HepG2 (cell line): ENCODE measurements around the gene TMEM232. TPM values are rescaled to one million over a fixed set of nuclear protein-coding genes. Genes with fewer than 3 reads are reported as not detected.

Source experiments
- ATAC-seq: fragments of 200-7000 bp; cut with Tn5 transposase; 3 replicates; pipeline ENCODE4 v1.9.1; 2020; ENCODE audit warnings: mild to moderate bottlenecking, moderate library complexity
- BruUV-seq: library from RNA; stranded (reverse); fragments of 400-500 nt; replicated peaks from 2 replicates; lab custom pipeline; 2021; lab: Mats Ljungman, UMichigan
- CTCF ChIA-PET: fragments of 300-600 bp; formaldehyde crosslinking; extraction: SDS; loops from one replicate; lab custom pipeline; 2021; ENCODE audit warnings: low total read pairs, inconsistent platforms, low intra/inter-chr PET ratio; lab: Yijun Ruan, JAX
- POLR2A ChIA-PET: fragments of 350-600 bp; sonication (Branson Sonifier 250); formaldehyde crosslinking; loops from one replicate; lab custom pipeline; 2020; ENCODE audit warnings: antibody characterized with exemption, inconsistent platforms; lab: Yijun Ruan, JAX
- DNase-seq: peaks from one replicate; pipeline ENCODE4 v3.0.0-alpha.2; 2015; ENCODE audit warnings: low spot score
- FAIRE-seq: peaks from 3 replicates; lab custom pipeline; 2011; peaks lifted over from hg19 to GRCh38; lab: Jason Lieb, UNC
- H2AFZ ChIP-seq: one replicate; pipeline ENCODE4 v1.6.1; 2011; ENCODE audit warnings: low read length, inconsistent platforms
- H3K27ac ChIP-seq: fragments of 300-600 bp; 3 replicates; pipeline ENCODE4 v1.8.0; 2011; ENCODE audit warnings: mixed run types, mild to moderate bottlenecking, mixed read lengths, low read length, inconsistent platforms; ENCODE audit not compliant: insufficient read depth; ENCODE audit errors: extremely low read length
- H3K27me3 ChIP-seq, 2 experiments: fragments of 200-600 bp in 1 of 2; 2 replicates in 1 of 2; 3 replicates in 1 of 2; pipeline versions ENCODE4 v1.6.0 to v1.8.0; 2011; ENCODE audit warnings: low read length in 2 of 2, mild to moderate bottlenecking in 2 of 2, moderate library complexity in 2 of 2, inconsistent platforms in 1 of 2; ENCODE audit not compliant: insufficient read depth in 2 of 2, control insufficient read depth in 1 of 2
- H3K36me3 ChIP-seq, 2 experiments: fragments of 200-600 bp in 1 of 2; replicated peaks in 1 of 2; 2 replicates in 1 of 2; 3 replicates in 1 of 2; pipeline versions ENCODE4 v1.5.1 to v1.8.0; 2011; ENCODE audit warnings: low read length in 2 of 2, inconsistent platforms in 1 of 2; ENCODE audit not compliant: insufficient read depth in 2 of 2, control insufficient read depth in 1 of 2
- H3K4me1 ChIP-seq: 2 replicates; pipeline ENCODE4 v1.5.1; 2012; ENCODE audit warnings: low read length, inconsistent platforms; ENCODE audit not compliant: insufficient read depth
- H3K4me2 ChIP-seq: 2 replicates; pipeline ENCODE4 v1.6.0; 2011; ENCODE audit warnings: low read depth, low read length, inconsistent platforms
- H3K4me3 ChIP-seq, 3 experiments: fragments of 200-600 bp in 1 of 3; sonication (generic), shearing (Covaris generic) in 1 of 3; replicated peaks in 1 of 3; 2 replicates each; pipeline ENCODE4 v1.5.1; 2011 to 2016; ENCODE audit warnings: low read length in 3 of 3, inconsistent platforms in 2 of 3, low read depth in 2 of 3, mild to moderate bottlenecking in 2 of 3, control low read depth in 1 of 3, mixed read lengths in 1 of 3; ENCODE audit not compliant: insufficient read depth in 1 of 3
- H3K79me2 ChIP-seq: one replicate; pipeline ENCODE4 v1.6.1; 2011; ENCODE audit warnings: low read length, inconsistent platforms; ENCODE audit not compliant: insufficient read depth
- H3K9ac ChIP-seq: 2 replicates; pipeline ENCODE4 v1.6.0; 2011; ENCODE audit warnings: mild to moderate bottlenecking, low read depth, low read length, inconsistent platforms; ENCODE audit not compliant: insufficient read depth
- H3K9me3 ChIP-seq: 2 replicates; pipeline ENCODE4 v1.5.1; 2012; ENCODE audit warnings: mild to moderate bottlenecking, low read length
- H4K20me1 ChIP-seq: 2 replicates; pipeline ENCODE4 v1.6.0; 2011; ENCODE audit warnings: inconsistent platforms, mild to moderate bottlenecking, low read length, moderate library complexity; ENCODE audit not compliant: insufficient read depth
- AHDC1 ChIP-seq: sonication (generic); formaldehyde crosslinking; IDR thresholded peaks from 2 replicates; pipeline ENCODE4 v1.5.1; 2020; ENCODE audit warnings: mild to moderate bottlenecking, missing genetic modification reagents, borderline replicate concordance
- ATRX ChIP-seq: sonication (generic); formaldehyde crosslinking; IDR thresholded peaks from 2 replicates; pipeline ENCODE4 v1.4.0; 2020; ENCODE audit warnings: missing genetic modification reagents, borderline replicate concordance
- ELF3 ChIP-seq: IDR thresholded peaks from 2 replicates; pipeline ENCODE4 v1.6.1; 2016; ENCODE audit warnings: missing genetic modification reagents, missing compliant biosample characterization
- ESRRA ChIP-seq: sonication (generic); formaldehyde crosslinking; IDR thresholded peaks from 2 replicates; pipeline ENCODE4 v1.5.1; 2020; ENCODE audit warnings: mild to moderate bottlenecking, low read depth, missing genetic modification reagents
- GMEB1 ChIP-seq: sonication (generic); formaldehyde crosslinking; IDR thresholded peaks from 2 replicates; pipeline ENCODE4 v1.5.1; 2020; ENCODE audit warnings: missing genetic modification reagents, mild to moderate bottlenecking, borderline replicate concordance
- NR2F6 ChIP-seq, 2 experiments: IDR thresholded peaks; 2 replicates each; pipeline ENCODE4 v1.6.1; 2016; ENCODE audit warnings: antibody characterized with exemption in 1 of 2, mild to moderate bottlenecking in 1 of 2
- RAD21 ChIP-seq: fragments of 450-650 bp; formaldehyde crosslinking; IDR thresholded peaks from 2 replicates; pipeline ENCODE4 v1.5.0; 2020; ENCODE audit warnings: mild to moderate bottlenecking
- SIX4 ChIP-seq: sonication (generic); formaldehyde crosslinking; IDR thresholded peaks from 2 replicates; pipeline ENCODE4 v1.4.0; 2020; ENCODE audit warnings: missing genetic modification reagents
- ZNF597 ChIP-seq: sonication (generic); formaldehyde crosslinking; IDR thresholded peaks from 2 replicates; pipeline ENCODE4 v1.5.0; 2020; ENCODE audit warnings: missing genetic modification reagents
- WGBS: methylation state at CpG from one replicate; pipeline ENCODE4 v1.1.6; 2017; ENCODE audit warnings: low lambda C conversion rate; 5-methylcytosine and 5-hydroxymethylcytosine counted together
- in situ Hi-C: cut with HindIII; loops from 2 replicates; pipeline ENCODE4 v1.10.0; 2017; ENCODE audit warnings: low pct_unique_long_range_greater_than_20kb; ENCODE audit not compliant: extremely low pct_ligation_motif_present
- intact Hi-C: fragments of 100-400 bp; cut with micrococcal nuclease; formaldehyde crosslinking; loops from one replicate; pipeline ENCODE4 v1.10.0; 2022; ENCODE audit not compliant: unreplicated experiment
- polyA plus RNA-seq, 8 experiments: library from polyadenylated mRNA; depleted of rRNA in 3 of 8; stranded (reverse) in 7 of 8; unstranded in 1 of 8; fragments of >200 nt; fragmentation: Illumina TruSeq in 4 of 8; extraction: Trizol in 4 of 8; gene quantifications; 2 replicates each; pipeline versions ENCODE4 v1.2.1 to v1.2.3, GENCODE V29; 2011 to 2016; ENCODE audit warnings: low read depth in 4 of 8, missing spikeins in 1 of 8, mixed read lengths in 1 of 8; ENCODE audit not compliant: insufficient read depth in 1 of 8
- total RNA-seq, 5 experiments: library from RNA; depleted of rRNA; stranded (reverse); fragments of >200 nt; fragmentation: Illumina TruSeq; extraction: Trizol; gene quantifications; 2 replicates each; pipeline ENCODE4 v1.2.3, GENCODE V29; 2016; ENCODE audit warnings: low read depth in 1 of 5
- TF ChIP-seq, protein P1 (sequence below): sonication (generic); formaldehyde crosslinking; IDR thresholded peaks from 2 replicates; pipeline ENCODE4 v1.5.0; 2020; ENCODE audit warnings: missing genetic modification reagents
- TF ChIP-seq, protein P2 (sequence below): sonication (generic); formaldehyde crosslinking; IDR thresholded peaks from 2 replicates; pipeline ENCODE4 v1.5.0; 2020; ENCODE audit warnings: mild to moderate bottlenecking, missing genetic modification reagents, moderate library complexity

The TMEM232 gene
- total and polyA plus RNA-seq, 2 of the 13 experiments (the other 11 are each of a cell fraction or from before 2014, with no cell fraction given), result 0.29 to 0.71 TPM

DNA sequence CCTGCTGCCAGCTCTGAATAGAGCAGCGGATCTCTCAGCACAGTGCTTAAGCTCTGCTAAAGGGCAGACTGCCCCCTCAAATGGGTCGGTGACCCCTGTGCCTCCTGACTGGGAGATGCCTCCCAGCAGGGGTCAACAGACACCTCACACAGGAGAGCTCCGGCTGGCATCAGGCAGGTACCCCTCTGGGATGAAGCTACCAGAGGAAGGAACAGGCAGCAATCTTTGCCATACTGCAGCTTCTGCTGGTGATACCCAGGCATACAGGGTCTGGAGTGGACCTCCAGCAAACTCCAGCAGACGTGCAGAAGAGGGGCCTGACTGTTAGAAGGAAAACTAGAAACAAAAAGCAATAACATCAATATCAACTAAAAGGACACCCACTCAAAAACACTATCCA lies 131.6 kb downstream of the TMEM232 start (continued):
- TF ChIP-seq, protein P1, sequence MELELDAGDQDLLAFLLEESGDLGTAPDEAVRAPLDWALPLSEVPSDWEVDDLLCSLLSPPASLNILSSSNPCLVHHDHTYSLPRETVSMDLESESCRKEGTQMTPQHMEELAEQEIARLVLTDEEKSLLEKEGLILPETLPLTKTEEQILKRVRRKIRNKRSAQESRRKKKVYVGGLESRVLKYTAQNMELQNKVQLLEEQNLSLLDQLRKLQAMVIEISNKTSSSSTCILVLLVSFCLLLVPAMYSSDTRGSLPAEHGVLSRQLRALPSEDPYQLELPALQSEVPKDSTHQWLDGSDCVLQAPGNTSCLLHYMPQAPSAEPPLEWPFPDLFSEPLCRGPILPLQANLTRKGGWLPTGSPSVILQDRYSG (CRISPR knock-in tag), result no peak

GRCh38 chr5:110590187-110590586 lies 136.3 kb downstream of the TMEM232 start:
- Histone ChIP-seq H4K20me1 (no peaks in the 10 kb centered on the region), H3K79me2 (no peaks in the 10 kb centered on the region), H3K4me2 (no peak overlapping the region), H3K36me3 (no peaks in the 10 kb centered on the region), H3K4me3 (no peak overlapping the region), H3K27ac (no peak overlapping the region), H3K9me3 (no peaks in the 10 kb centered on the region), H3K4me1 (no peaks in the 10 kb centered on the region), H3K27me3 (no peaks in the 10 kb centered on the region), H3K9ac (no peak overlapping the region), H2AFZ (no peak overlapping the region)
- in situ Hi-C loops, result no loop called here
- peak; percentile 71 for FAIRE-seq
- intact Hi-C loops, result loop anchor here (1.0 kb wide), 1 partner anchor 149 kb away; no protein-coding TSS in a partner anchor
- ChIA-PET POLR2A (no interaction called here), CTCF (interaction anchor here (1.7 kb wide), 1 partner anchor 149 kb away, joined by 12 read pairs; no protein-coding TSS in a partner anchor)
- no TSS peak for BruUV-seq
- ATAC-seq, result peak; percentile 91
- 0% methylated on average over 1 of the region's 2 CpGs for WGBS
- peak; percentile 14 for DNase-seq
- TF ChIP-seq RAD21 (peak; percentile 38; the same call in 1 of the 2 replicates), SIX4 (CRISPR knock-in tag) (no peak), AHDC1 (no peak), ZNF597 (CRISPR knock-in tag) (no peak), ELF3 (no peak), NR2F6 (IDR thresholded peaks at IDR 0.05) (no peak), NR2F6 (CRISPR knock-in tag; IDR thresholded peaks at IDR 0.05) (no peak), ATRX (CRISPR knock-in tag) (no peak), GMEB1 (no peak), ESRRA (CRISPR knock-in tag) (no peak)
- TF ChIP-seq, protein P2, sequence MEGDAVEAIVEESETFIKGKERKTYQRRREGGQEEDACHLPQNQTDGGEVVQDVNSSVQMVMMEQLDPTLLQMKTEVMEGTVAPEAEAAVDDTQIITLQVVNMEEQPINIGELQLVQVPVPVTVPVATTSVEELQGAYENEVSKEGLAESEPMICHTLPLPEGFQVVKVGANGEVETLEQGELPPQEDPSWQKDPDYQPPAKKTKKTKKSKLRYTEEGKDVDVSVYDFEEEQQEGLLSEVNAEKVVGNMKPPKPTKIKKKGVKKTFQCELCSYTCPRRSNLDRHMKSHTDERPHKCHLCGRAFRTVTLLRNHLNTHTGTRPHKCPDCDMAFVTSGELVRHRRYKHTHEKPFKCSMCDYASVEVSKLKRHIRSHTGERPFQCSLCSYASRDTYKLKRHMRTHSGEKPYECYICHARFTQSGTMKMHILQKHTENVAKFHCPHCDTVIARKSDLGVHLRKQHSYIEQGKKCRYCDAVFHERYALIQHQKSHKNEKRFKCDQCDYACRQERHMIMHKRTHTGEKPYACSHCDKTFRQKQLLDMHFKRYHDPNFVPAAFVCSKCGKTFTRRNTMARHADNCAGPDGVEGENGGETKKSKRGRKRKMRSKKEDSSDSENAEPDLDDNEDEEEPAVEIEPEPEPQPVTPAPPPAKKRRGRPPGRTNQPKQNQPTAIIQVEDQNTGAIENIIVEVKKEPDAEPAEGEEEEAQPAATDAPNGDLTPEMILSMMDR (CRISPR knock-in tag), result peak; percentile 71
